Gastrocnemius medialis (tissue), 4 donors: Measurements from ENCODE around the gene HTT.

Source experiments
- CTCF ChIP-seq, 5 experiments: fragments of 450-650 bp in 3 of 5; fragments of 200-600 bp in 2 of 5; sonication (generic) in 2 of 5; IDR thresholded peaks in 4 of 5; conservative IDR thresholded peaks in 1 of 5; 1 replicate in 4 of 5; 2 replicates in 1 of 5; pipeline ENCODE4 v1.5.1; 2016 to 2019; ENCODE audit warnings: antibody characterized with exemption in 5 of 5, mild to moderate bottlenecking in 3 of 5, moderate library complexity in 3 of 5
- POLR2A ChIP-seq, 2 donors: fragments of 450-650 bp; IDR thresholded peaks; one replicate each; pipeline ENCODE4 v1.6.1; 2017; ENCODE audit warnings: antibody characterized with exemption in 2 of 2, mild to moderate bottlenecking in 2 of 2, moderate library complexity in 2 of 2

- TF ChIP-seq CTCF (IDR thresholded peaks at IDR 0.05 in 4 of 5, conservative IDR thresholded peaks at IDR 0.05 in 1 of 5), result no peak
- TF ChIP-seq POLR2A (IDR thresholded peaks at IDR 0.05), result no peak
These were observed 157.5 kb downstream of the HTT start for GRCh38 chr4:3232001-3232400.
